TTC549 (cell line): ENCODE results near the gene SLC25A25.

Experiments used
- FAIRE-seq: peaks from 2 replicates; lab custom pipeline; 2012; peaks lifted over from hg19 to GRCh38; lab: Jason Lieb, UNC

SLC25A25 gene

DNA sequence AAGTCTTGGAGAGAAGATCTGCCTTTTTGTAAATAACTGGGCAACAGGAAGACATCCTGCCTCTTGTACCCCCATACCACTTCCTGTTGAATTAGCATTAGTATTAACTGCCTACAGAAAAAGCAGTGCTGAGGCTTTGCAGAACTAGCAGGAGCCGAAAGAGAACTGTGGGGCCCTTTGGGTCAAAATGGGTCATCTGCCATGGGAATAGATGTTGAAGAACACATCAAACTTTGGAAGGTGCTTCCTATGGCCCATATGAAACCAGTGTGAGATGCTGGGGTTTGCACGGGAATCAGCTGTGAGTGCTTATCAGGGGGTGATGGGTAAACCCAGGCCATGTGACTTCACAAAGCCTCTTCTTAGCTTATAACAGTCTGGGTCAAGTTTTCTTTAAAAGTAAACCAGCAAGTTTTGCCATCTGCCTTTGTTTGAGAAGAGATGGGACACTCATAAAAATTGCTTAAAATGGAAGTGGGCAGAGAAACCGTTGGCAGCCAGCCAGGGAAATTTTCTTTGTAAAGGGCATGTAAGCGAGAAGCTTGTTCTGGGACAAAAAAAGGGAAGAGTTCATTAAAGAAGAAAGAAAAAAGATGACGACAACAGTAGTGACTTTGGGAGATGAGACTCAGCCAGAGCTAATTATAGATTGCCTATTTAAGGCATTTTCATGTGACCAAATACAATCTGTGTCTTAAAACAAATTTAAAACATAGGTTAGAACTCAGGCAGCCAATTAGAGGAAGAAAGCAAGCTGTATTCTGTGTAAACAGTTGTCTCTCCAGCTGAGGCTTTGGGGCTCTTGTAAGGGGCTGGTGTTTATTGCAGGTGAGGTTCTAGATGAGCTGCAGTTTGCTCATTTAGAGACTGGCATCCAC is 4.4 kb downstream of the SLC25A25 start:
- FAIRE-seq = no peak

GRCh38 chr9:128073253-128073886 is 5.3 kb downstream of the SLC25A25 start:
- no peak for FAIRE-seq

DNA sequence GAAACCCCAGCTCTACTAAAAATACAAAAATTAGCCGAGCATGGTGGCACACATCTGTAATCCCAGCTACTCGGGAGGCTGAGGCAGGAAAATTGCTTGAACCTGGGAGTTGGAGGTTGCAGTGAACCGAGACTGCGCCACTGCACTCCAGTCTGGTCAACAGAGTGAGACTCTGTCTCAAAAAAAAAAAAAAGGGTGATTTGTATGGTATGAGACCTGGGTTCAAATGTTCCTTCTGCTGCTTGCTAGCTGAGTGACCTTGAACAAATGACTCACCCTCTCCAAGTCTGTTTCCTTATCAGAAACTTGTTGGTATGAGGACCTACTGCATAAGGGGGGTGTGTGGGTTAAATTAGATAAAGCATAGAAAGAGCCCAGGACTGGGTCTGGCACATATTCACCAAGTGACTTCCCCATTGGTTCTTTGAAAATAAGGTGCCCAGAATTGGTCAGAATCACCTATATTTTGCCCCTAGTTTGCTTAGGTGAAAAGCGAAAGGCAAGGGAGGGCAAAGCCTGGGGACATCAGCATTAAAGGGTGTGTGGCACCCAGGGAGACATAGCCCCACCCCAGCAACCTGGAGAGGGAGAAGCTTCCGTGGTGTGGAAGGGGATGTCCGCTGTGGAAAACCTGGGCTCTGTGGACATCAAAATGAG is 9.9 kb downstream of the SLC25A25 start:
- no peak for FAIRE-seq

GRCh38 chr9:128078504-128079434 is 10.7 kb downstream of the SLC25A25 start:
- FAIRE-seq = no peak

GRCh38 chr9:128080206-128080605 is 12.2 kb downstream of the SLC25A25 start:
- no peak for FAIRE-seq

GRCh38 chr9:128081056-128081455 is 13.0 kb downstream of the SLC25A25 start:
- no peak for FAIRE-seq

- FAIRE-seq = no peak
Measured at GRCh38 chr9:128082151-128082550, 14.1 kb downstream of the SLC25A25 start.

DNA sequence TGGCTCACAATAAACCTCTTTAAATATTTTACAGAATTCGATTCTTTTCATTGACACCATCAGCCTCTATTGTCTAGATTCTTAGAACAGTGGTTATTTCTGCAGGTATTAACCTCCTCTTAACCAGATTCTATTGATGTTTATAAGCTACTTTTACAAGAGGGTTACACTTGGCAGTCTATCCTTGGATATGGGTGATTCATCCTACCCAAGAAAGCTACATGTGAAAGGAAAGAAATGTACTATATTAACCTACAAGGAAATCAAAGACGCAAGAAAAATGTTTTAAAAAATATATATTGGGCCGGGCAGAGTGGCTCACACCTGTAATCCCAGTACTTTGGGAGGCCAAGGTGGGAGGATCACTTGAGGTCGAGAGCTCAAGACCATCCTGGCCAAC is 16.7 kb downstream of the SLC25A25 start:
- FAIRE-seq = no peak

DNA sequence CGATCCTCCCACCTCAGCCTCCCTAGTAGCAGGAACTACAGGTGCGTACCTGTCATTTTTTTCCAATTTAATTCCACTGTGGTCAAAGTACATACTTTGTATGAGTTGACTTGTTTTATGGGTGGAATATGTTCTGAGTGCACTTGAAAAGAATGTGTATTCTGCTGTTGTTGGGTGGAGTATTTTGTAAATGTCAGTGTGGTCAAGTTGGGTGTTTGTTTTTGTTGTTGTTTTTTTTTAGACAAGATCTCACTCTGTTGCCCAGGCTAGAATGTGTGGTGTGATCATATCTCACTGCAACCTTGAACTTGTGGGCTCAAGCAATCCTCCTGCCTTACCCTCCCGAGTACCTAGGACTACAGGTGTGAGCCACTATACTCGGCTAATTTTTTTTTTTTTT is 17.9 kb downstream of the SLC25A25 start:
- no peak for FAIRE-seq

- FAIRE-seq = no peak
Measured at GRCh38 chr9:128087262-128087661, 19.2 kb downstream of the SLC25A25 start.

DNA sequence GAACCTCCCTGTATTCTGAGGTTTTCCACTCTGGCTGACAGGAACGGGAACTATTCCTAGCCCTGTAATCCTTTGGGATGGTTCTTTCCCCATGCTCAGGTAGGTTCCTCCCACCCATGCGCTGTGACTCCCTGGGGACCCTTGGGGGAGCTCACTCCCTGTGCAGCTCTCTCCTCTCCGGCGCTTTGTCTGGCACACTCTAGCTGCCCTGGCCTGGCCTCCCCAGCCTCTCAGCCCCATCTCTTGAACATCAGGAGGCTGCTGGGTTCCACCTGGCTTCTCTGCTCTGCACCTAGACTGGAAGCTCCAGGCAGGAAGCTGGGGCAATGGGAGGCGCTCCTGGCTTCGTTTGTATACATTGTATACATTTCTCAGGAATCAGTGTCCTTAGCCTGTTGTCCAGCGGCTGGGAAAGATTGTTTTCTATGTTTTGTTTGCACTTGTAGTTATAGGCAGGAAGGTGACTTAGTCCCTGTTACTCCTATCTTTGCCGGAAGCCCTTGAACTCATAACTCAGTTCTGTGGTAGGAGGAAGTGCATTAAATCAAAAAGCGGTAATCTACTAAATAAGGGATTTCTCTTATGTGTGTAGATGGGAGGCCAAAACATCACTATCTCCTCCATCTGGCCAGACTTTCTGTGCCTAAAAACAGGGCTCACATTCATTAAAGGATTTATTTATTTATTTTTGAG is 20.4 kb downstream of the SLC25A25 start:
- no peak for FAIRE-seq

DNA sequence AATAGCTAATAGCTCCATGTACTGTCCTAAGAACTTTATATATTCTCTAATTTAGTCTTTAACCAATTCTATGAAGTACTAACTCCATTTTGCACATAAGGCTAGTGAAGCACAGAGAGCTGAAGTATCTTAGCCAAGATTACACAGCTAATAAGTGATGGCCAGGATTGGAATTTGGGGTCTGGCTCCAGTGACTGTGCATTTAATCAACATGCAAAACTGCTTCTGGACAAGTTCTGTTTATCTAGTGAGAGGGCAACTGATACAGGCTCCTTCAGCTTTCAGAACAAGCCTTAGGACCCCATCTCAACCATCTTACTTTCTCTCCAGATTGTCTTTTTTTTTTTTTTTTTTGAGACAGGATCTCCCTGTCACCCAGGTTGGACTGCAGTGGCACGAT is 21.3 kb downstream of the SLC25A25 start:
- no peak for FAIRE-seq

DNA sequence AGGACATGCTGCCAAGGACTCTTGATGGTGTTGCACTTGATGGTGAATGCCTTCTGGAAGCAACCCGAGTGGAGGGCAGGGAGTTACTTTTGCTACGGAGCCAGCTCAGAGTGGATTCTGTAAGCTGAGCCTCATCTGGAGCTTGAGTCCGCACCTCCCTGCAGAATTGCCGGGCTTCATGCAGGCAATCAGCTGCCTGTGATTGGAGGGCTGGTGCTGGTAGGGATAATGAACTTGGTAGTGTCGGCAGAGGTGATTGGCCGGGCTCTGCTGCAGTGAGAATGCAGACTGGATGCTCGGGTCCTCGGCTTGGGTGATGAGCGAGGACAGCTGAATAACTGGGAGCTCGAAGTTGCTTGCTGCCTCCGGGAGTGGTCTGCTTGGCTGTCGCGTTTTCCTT is 23.1 kb downstream of the SLC25A25 start:
- no peak for FAIRE-seq

GRCh38 chr9:128091571-128091970 is 23.5 kb downstream of the SLC25A25 start:
- FAIRE-seq = no peak

- FAIRE-seq = no peak
Measured at GRCh38 chr9:128092199-128092977, 24.4 kb downstream of the SLC25A25 start.

GRCh38 chr9:128093011-128093410 is 25.0 kb downstream of the SLC25A25 start:
- FAIRE-seq = no peak

- no peak for FAIRE-seq
Measured at GRCh38 chr9:128094166-128094949, 26.3 kb downstream of the SLC25A25 start.

DNA sequence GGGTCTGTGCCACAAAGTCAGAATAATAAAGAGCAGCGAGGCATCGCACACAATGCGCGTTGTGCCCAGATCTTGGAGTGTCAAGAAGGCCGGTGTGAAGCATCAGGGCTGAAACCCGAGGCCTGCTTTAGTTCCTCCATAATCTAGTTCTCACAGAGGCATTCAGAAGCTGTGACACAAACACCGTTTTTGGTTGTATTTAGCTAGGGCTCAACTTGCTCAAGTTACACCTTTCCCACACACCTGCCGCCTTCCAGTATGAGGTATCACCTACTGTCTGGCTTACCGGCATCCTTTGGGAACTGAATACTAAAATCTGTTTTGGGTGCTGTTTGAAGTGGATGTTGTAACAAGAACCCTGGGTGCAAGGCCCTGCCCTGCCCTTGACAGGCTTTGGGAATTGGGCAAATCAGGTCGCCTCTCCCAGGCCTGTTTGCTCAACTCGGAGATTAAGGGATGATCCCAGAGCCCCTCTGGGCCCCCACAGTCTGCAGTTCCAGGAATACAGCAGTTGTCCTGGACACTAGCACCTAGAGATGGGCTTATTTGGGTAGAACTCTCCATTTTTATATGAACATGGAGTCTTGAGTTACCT is 27.0 kb downstream of the SLC25A25 start:
- no peak for FAIRE-seq
